ENCODE measurements around the gene LITAFD. TPM values are rescaled to one million over a fixed set of nuclear protein-coding genes. Genes with fewer than 3 reads are reported as not detected.

LITAFD gene
- total and polyA plus RNA-seq, 9 of the 15 experiments (the other 6 are each of a cell fraction or from before 2014, with no cell fraction given) = not detected

- TF ChIP-seq NR2C1 (IDR thresholded peaks at IDR 0.05) = no peak
- TF ChIP-seq NR2C1 (tag; IDR thresholded peaks at IDR 0.05) = no peak
Observed at GRCh38 chr16:8914098-8914497, 31.9 kb downstream of the LITAFD start (continued).

DNA sequence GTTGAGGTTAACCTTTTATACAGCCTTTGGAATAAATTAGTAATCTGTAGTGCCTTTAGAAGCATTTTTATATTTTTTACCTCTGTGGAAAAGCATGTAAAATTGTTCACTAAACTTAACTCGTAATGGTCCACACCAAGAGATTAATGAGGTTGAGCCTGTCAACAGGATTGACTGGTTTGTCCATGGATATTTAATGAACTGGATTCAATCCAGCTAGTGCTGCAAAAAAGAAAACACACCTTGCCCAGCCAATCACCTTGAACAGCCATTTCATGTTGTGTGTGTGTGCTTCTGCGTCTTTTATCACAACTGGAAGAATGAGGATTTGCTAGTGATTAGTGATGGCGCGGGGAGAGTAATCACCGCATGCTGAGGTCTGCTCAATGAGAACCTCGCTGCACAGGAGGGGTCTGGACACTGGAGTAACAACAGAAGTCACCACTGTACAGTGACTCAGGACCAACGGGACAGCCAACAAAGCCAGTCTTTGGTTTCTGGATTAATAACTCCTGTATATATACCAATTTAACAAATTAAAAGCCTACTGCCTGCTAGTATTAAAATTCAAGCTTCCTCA is 33.7 kb downstream of the LITAFD start:
- FAIRE-seq (no peak), DNase-seq (ENCODE audit: extremely low read depth in 1 of 4, low spot score in 3 of 4) (no peak), ATAC-seq (no peak)
- POLR2A ChIA-PET = interaction anchor here (0.7 kb wide), 1 partner anchor 202 kb away, joined by 3 read pairs; no protein-coding TSS in a partner anchor
- BruUV-seq (replicated peaks) = TSS peak; percentile 8
- no peak overlapping the region for H3K27ac ChIP-seq (ENCODE audit: extremely low read depth, low read depth, low read length)
- peaks cover 4% of the 10 kb centered on the region for H3K9me1 ChIP-seq (ENCODE audit: control insufficient read depth, insufficient read depth, low read length)
- H3K27me3 ChIP-seq (ENCODE audit: control insufficient read depth in 2 of 2, insufficient read depth in 2 of 2, low read length in 2 of 2) = no peaks in the 10 kb centered on the region
- WGBS (ENCODE audit: insufficient coverage, low coverage, missing lambda C conversion rate) = 85% methylated on average over 7 of the region's 7 CpGs
- no peak overlapping the region for H3K4me3 ChIP-seq
- CTCF ChIA-PET (ENCODE audit: low intra/inter-chr PET ratio) = no interaction called here
- peaks cover 0 to 8% of the 10 kb centered on the region in 2 experiments; a peak in 2 of 5 replicates for H3K4me1 ChIP-seq (replicated peaks in 1 of 2; ENCODE audit: control insufficient read depth in 2 of 2, insufficient read depth in 2 of 2, low read length in 2 of 2)
- peaks cover 95% of the 10 kb centered on the region for H3K36me3 ChIP-seq (ENCODE audit: control insufficient read depth, insufficient read depth, low read length)
- no peak overlapping the region for H3K4me2 ChIP-seq (ENCODE audit: insufficient read depth, low read length)
- H3K9ac ChIP-seq (ENCODE audit: insufficient read depth in 1 of 2, low read depth in 2 of 2, low read length in 2 of 2) = no peak overlapping the region
- H3K79me2 ChIP-seq (ENCODE audit: control insufficient read depth, insufficient read depth, low read length) = 0 out of 3 replicates have a peak, but pooled peaks cover 4% of the 10 kb centered on the region
- in situ Hi-C loops (cut with MboI) = no loop called here
- peaks cover 14% of the 10 kb centered on the region; the same call in 1 of the 2 replicates for H4K20me1 ChIP-seq (replicated peaks; ENCODE audit: control insufficient read depth, insufficient read depth, low read length)
- H2AFZ ChIP-seq (ENCODE audit: low read depth, low read length) = no peak overlapping the region
- intact Hi-C loops (cut with micrococcal nuclease) = no loop called here
- H3K9me3 ChIP-seq (replicated peaks; ENCODE audit: control insufficient read depth, insufficient read depth, low read depth, low read length) = no peaks in the 10 kb centered on the region
- TF ChIP-seq ZEB2 (IDR thresholded peaks at IDR 0.05) (no peak), EHMT2 (IDR thresholded peaks at IDR 0.05) (no peak), STAT5B (CRISPR knock-in tag; IDR thresholded peaks at IDR 0.05) (no peak), ZNF232 (CRISPR knock-in tag; IDR thresholded peaks at IDR 0.05) (no peak), KHSRP (IDR thresholded peaks at IDR 0.05) (no peak), TCF7L2 (IDR thresholded peaks at IDR 0.05; ENCODE audit: low read depth, low read length) (no peak), RFX7 (CRISPR knock-in tag; IDR thresholded peaks at IDR 0.05) (no peak), ZNF586 (CRISPR knock-in tag; conservative IDR thresholded peaks at IDR 0.05) (no peak), FOXJ3 (CRISPR knock-in tag; IDR thresholded peaks at IDR 0.05) (no peak), DPF2 (IDR thresholded peaks at IDR 0.05) (no peak), YY1 (IDR thresholded peaks at IDR 0.05; ENCODE audit: borderline replicate concordance in 1 of 3, control insufficient read depth in 1 of 3, extremely low read depth in 1 of 3, insufficient read depth in 3 of 3, insufficient read length in 1 of 3, insufficient replicate concordance in 2 of 3, low read depth in 1 of 3, low read length in 2 of 3) (no peak), ZNF347 (CRISPR knock-in tag; IDR thresholded peaks at IDR 0.05; ENCODE audit: low read depth) (no peak), TARDBP (IDR thresholded peaks at IDR 0.05) (no peak), CXXC5 (CRISPR knock-in tag; IDR thresholded peaks at IDR 0.05) (no peak), RCOR1 (IDR thresholded peaks at IDR 0.05; ENCODE audit: borderline replicate concordance in 1 of 2, low read depth in 2 of 2, low read length in 2 of 2) (no peak)
- TF ChIP-seq, protein P1, sequence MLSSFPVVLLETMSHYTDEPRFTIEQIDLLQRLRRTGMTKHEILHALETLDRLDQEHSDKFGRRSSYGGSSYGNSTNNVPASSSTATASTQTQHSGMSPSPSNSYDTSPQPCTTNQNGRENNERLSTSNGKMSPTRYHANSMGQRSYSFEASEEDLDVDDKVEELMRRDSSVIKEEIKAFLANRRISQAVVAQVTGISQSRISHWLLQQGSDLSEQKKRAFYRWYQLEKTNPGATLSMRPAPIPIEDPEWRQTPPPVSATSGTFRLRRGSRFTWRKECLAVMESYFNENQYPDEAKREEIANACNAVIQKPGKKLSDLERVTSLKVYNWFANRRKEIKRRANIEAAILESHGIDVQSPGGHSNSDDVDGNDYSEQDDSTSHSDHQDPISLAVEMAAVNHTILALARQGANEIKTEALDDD (IDR thresholded peaks at IDR 0.05) = no peak
- TF ChIP-seq, protein P2, sequence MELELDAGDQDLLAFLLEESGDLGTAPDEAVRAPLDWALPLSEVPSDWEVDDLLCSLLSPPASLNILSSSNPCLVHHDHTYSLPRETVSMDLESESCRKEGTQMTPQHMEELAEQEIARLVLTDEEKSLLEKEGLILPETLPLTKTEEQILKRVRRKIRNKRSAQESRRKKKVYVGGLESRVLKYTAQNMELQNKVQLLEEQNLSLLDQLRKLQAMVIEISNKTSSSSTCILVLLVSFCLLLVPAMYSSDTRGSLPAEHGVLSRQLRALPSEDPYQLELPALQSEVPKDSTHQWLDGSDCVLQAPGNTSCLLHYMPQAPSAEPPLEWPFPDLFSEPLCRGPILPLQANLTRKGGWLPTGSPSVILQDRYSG (tag; conservative IDR thresholded peaks at IDR 0.05; ENCODE audit: low read depth) = no peak
- TF ChIP-seq, protein P3, sequence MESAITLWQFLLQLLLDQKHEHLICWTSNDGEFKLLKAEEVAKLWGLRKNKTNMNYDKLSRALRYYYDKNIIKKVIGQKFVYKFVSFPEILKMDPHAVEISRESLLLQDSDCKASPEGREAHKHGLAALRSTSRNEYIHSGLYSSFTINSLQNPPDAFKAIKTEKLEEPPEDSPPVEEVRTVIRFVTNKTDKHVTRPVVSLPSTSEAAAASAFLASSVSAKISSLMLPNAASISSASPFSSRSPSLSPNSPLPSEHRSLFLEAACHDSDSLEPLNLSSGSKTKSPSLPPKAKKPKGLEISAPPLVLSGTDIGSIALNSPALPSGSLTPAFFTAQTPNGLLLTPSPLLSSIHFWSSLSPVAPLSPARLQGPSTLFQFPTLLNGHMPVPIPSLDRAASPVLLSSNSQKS (CRISPR knock-in tag; IDR thresholded peaks at IDR 0.05) = no peak
